Muscle of leg (tissue), 11 donors: Measurements from ENCODE around the gene USF2. TPM values are rescaled to one million over a fixed set of nuclear protein-coding genes. Genes with fewer than 3 reads are reported as not detected.

ENCODE experiments used
- DNase-seq: peaks from one replicate; pipeline ENCODE4 v3.0.0; 2013
- H3K27ac ChIP-seq: one replicate; pipeline ENCODE4 v1.5.1; 2013; ENCODE audit warnings: mild to moderate bottlenecking, low read length, control low read depth
- H3K27me3 ChIP-seq: one replicate; pipeline ENCODE4 v1.6.1; 2013; ENCODE audit warnings: low read length; ENCODE audit not compliant: control insufficient read depth, insufficient read depth
- H3K36me3 ChIP-seq: one replicate; pipeline ENCODE4 v1.6.1; 2013; ENCODE audit warnings: low read length; ENCODE audit not compliant: control insufficient read depth, insufficient read depth
- H3K4me1 ChIP-seq: one replicate; pipeline ENCODE4 v1.6.1; 2013; ENCODE audit warnings: low read length; ENCODE audit not compliant: control insufficient read depth, insufficient read depth
- H3K4me3 ChIP-seq: one replicate; pipeline ENCODE4 v1.5.1; 2013; ENCODE audit warnings: low read length, control low read depth
- H3K9me3 ChIP-seq: replicated peaks from 2 replicates; pipeline ENCODE4 v1.6.1; 2013; ENCODE audit warnings: low read depth, low read length; ENCODE audit not compliant: control insufficient read depth
- WGBS: methylation state at CpG from one replicate; pipeline ENCODE4 v1.1.5; 2013; ENCODE audit warnings: missing lambda C conversion rate; ENCODE audit not compliant: insufficient coverage; 5-methylcytosine and 5-hydroxymethylcytosine counted together
- polyA plus RNA-seq, 8 donors: library from polyadenylated mRNA; unstranded; fragments of 120-200 nt; gene quantifications; one replicate each; pipeline versions ENCODE4 v1.2.1 to v1.2.3, GENCODE V29; 2013; ENCODE audit warnings: inconsistent platforms in 1 of 8, low replicate concordance in 1 of 8; ENCODE audit not compliant: insufficient read length in 8 of 8, insufficient read depth in 1 of 8
- total RNA-seq: library from RNA; stranded (reverse); fragments of 120-200 nt; gene quantifications from one replicate; pipeline ENCODE4 v1.2.4, GENCODE V29; 2013

Gene USF2
- total and polyA plus RNA-seq, 9 donors: 44.9 to 132 (median 107) TPM

DNA sequence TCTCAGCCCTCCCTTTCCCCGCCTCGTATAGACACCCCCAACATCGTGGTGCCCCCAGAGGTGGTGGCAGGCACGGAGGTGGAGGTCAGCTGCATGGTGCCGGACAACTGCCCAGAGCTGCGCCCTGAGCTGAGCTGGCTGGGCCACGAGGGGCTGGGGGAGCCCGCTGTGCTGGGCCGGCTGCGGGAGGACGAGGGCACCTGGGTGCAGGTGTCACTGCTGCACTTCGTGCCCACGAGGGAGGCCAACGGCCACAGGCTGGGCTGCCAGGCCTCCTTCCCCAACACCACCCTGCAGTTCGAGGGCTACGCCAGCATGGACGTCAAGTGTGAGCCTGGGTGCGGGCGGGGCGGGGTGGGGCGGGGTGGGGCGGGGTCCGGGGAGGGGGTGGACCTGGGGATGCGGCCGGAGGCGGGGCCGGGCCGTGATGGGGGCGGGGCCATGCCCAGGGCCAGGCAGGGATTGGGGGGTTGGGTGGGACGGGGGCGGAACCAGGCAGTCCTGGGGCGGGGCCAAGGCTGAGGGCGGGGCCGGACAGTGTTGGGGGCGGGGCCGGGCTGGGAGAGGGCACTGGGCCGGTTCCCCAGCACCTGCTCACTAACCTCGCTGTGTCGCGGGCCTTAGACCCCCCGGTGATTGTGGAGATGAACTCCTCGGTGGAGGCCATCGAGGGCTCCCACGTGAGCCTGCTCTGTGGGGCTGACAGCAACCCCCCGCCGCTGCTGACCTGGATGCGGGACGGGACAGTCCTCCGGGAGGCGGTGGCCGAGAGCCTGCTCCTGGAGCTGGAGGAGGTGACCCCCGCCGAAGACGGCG is 31.0 kb downstream of the USF2 start:
- WGBS: 46% methylated on average over 32 of the region's 55 CpGs
- H3K27me3 ChIP-seq: peaks cover 2% of the 10 kb centered on the region
- H3K4me3 ChIP-seq: no peak overlapping the region
- DNase-seq: no peak
- no peaks in the 10 kb centered on the region for H3K9me3 ChIP-seq
- H3K27ac ChIP-seq: no peak overlapping the region
- peaks cover 6% of the 10 kb centered on the region for H3K4me1 ChIP-seq
- no peaks in the 10 kb centered on the region for H3K36me3 ChIP-seq

- no peak for DNase-seq
- no peaks in the 10 kb centered on the region for H3K36me3 ChIP-seq
- peaks cover 2% of the 10 kb centered on the region for H3K27me3 ChIP-seq
- no peaks in the 10 kb centered on the region for H3K9me3 ChIP-seq
- peaks cover 5% of the 10 kb centered on the region for H3K4me1 ChIP-seq
- 71% methylated on average over 5 of the region's 10 CpGs for WGBS
- H3K4me3 ChIP-seq: no peak overlapping the region
- H3K27ac ChIP-seq: no peak overlapping the region
Observed at GRCh38 chr19:35300339-35300649, 31.5 kb downstream of the USF2 start.

- H3K27me3 ChIP-seq: no peaks in the 10 kb centered on the region
Observed at GRCh38 chr19:35301961-35302360, 33.2 kb downstream of the USF2 start.

GRCh38 chr19:35302446-35302845 is 33.7 kb downstream of the USF2 start:
- H3K4me1 ChIP-seq: peaks cover 3% of the 10 kb centered on the region
- WGBS: 87% methylated on average over 15 of the region's 16 CpGs
- H3K9me3 ChIP-seq: no peaks in the 10 kb centered on the region
- H3K36me3 ChIP-seq: no peaks in the 10 kb centered on the region
- H3K27ac ChIP-seq: no peak overlapping the region
- no peak overlapping the region for H3K4me3 ChIP-seq
- H3K27me3 ChIP-seq: no peaks in the 10 kb centered on the region
- no peak for DNase-seq

More at GRCh38 chr19:35301961-35302360, 33.2 kb downstream of the USF2 start:
- H3K27ac ChIP-seq: no peak overlapping the region
- H3K4me3 ChIP-seq: no peak overlapping the region
- H3K36me3 ChIP-seq: no peaks in the 10 kb centered on the region
- no peaks in the 10 kb centered on the region for H3K4me1 ChIP-seq
- no peak for DNase-seq
- no peaks in the 10 kb centered on the region for H3K9me3 ChIP-seq
- 100% methylated on average over 1 of the region's 2 CpGs for WGBS

DNA sequence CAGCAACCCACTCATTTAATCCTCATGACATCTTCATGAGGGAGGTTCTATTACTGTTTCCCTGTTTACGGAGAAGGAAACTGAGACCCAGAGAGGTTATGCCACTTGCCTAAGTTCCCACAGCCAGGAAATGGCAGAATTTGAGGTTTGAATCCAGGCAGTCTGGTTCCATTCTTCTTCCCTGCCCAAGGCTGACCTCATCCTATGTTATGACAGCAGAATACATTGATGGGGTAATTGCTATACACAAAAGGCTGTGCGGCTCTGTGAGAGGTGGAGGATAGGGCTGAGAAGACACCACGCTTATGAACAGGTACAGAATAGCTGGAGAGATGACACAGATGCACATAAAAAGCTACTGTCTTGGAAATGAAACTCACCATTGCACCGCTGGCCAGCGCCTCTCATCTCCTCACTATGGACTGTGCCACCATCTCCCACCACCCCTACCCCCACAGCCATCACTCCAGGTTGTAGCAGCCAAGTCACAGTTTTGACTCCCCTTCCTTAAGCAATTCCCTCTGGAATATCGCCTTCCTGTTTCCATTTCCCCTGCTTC is 34.7 kb downstream of the USF2 start:
- peaks cover 9% of the 10 kb centered on the region for H3K4me1 ChIP-seq
- 87% methylated on average over 4 of the region's 6 CpGs for WGBS
- DNase-seq: no peak
- no peak overlapping the region for H3K4me3 ChIP-seq
- H3K36me3 ChIP-seq: no peaks in the 10 kb centered on the region
- no peaks in the 10 kb centered on the region for H3K27me3 ChIP-seq
- no peaks in the 10 kb centered on the region for H3K9me3 ChIP-seq
- H3K27ac ChIP-seq: no peak overlapping the region

GRCh38 chr19:35304036-35304435 is 35.3 kb downstream of the USF2 start:
- Histone ChIP-seq H3K4me3 (no peak overlapping the region), H3K4me1 (peaks cover 13% of the 10 kb centered on the region), H3K36me3 (no peaks in the 10 kb centered on the region), H3K27me3 (no peaks in the 10 kb centered on the region), H3K9me3 (no peaks in the 10 kb centered on the region), H3K27ac (no peak overlapping the region)
- no peak for DNase-seq
- WGBS: 59% methylated on average over 8 of the region's 11 CpGs

DNA sequence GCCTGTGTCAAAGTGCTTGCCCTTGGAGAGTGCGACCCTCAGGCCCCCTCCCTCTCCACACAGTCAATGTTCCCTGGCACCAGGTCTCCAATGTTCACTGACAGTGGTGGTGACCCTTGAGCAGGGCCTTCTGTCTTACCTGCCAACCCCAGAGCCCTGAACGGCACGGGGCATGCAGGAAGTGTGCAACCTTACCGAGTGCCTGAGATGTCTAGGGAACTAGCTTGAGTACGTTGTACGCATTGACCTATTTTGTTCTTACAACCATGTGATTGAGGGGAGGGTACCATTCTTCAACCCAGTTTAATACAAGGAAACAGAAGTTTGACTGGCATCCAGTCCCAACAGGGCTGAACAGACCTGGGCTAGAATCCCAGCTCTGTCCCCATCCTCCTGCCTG is 36.4 kb downstream of the USF2 start:
- H3K27me3 ChIP-seq: no peaks in the 10 kb centered on the region
- DNase-seq: no peak
- 66% methylated on average over 3 of the region's 6 CpGs for WGBS
- no peaks in the 10 kb centered on the region for H3K9me3 ChIP-seq
- H3K27ac ChIP-seq: no peak overlapping the region
- H3K4me3 ChIP-seq: no peak overlapping the region
- H3K36me3 ChIP-seq: no peaks in the 10 kb centered on the region
- H3K4me1 ChIP-seq: peaks cover 22% of the 10 kb centered on the region

DNA sequence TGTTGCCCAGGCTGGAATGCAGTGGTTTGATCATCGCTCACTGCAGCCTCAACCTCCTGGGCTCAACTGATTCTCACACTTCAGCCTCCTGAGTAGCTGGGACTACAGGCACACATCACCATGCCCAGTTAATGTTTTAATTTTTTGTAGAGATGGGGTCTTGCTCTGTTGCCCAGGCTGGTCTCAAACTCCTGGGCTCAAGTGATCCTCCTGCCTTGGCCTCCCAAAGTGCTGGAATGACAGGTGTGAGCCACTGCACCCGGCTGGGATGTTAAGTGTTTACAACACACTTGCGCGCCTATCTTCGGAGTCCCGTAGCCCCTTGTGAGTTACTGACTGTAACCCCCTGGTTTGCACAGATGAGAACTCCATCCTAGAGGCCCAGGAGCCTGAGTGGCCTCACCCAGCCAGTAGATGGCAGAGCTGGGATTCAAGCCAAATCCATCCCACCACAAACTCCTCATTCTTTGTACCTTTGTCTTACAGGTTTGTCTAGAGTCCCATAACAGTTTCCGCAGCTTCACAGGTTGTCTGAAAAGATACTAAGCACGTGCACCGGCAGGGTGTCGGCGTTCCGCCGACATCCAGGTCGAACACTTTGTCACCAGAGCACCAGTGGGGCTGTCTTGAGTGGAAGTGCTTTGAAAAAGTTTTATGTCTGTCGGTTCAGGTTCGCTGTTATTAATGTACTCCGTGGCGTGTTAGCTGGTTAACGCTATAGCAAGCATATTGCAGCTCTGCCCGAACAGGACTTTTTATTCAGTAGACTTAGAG is 37.9 kb downstream of the USF2 start:
- H3K27ac ChIP-seq: no peak overlapping the region
- no peaks in the 10 kb centered on the region for H3K36me3 ChIP-seq
- H3K9me3 ChIP-seq: no peaks in the 10 kb centered on the region
- no peaks in the 10 kb centered on the region for H3K27me3 ChIP-seq
- H3K4me1 ChIP-seq: peaks cover 23% of the 10 kb centered on the region
- 85% methylated on average over 19 of the region's 20 CpGs for WGBS
- DNase-seq: no peak
- H3K4me3 ChIP-seq: no peak overlapping the region

- WGBS: 22% methylated on average over 10 of the region's 10 CpGs
- Histone ChIP-seq H3K4me3 (no peak overlapping the region), H3K27ac (no peak overlapping the region), H3K4me1 (peaks cover 23% of the 10 kb centered on the region), H3K27me3 (no peaks in the 10 kb centered on the region), H3K9me3 (no peaks in the 10 kb centered on the region), H3K36me3 (no peaks in the 10 kb centered on the region)
- DNase-seq: peak; percentile 81
Observed at GRCh38 chr19:35307931-35308330, 39.2 kb downstream of the USF2 start.

DNA sequence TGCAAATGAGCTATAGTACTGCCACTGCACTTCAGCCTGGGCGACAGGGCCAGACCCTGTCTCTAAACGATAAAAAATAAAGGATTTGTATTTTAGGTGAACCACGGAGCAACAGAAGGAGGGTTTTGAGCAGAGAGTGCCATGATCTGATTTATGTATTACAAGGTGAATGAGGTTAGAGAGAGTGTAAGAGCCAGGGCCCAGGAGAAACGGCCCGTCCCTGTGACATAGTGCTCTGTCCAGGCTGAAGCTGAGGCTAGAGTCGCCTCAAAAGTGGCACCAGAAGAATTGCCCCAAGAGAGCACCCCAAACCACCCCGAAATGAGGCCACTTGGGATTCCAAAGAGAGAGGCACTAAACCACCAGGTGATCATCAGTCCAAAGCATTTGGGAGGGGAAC is 40.1 kb downstream of the USF2 start:
- WGBS: 51% methylated on average over 6 of the region's 7 CpGs
- Histone ChIP-seq H3K27me3 (no peaks in the 10 kb centered on the region), H3K36me3 (no peaks in the 10 kb centered on the region)

More for the DNA sequence above, 40.1 kb downstream of the USF2 start:
- DNase-seq: no peak
- peaks cover 23% of the 10 kb centered on the region for H3K4me1 ChIP-seq
- H3K27ac ChIP-seq: no peak overlapping the region
- no peak overlapping the region for H3K4me3 ChIP-seq
- H3K9me3 ChIP-seq: no peaks in the 10 kb centered on the region
